ENCODE results near the gene TPRG1.

Gene TPRG1

GRCh38 chr3:189282189-189282588 lies 110.4 kb downstream of the TPRG1 start:
- H3K9me3 ChIP-seq = no peaks in the 10 kb centered on the region
- DNase-seq (ENCODE audit: low spot score in 2 of 2) = no peak
- no peaks in the 10 kb centered on the region for H3K36me3 ChIP-seq (replicated peaks)
- H3K4me3 ChIP-seq = no peak overlapping the region
- H3K27me3 ChIP-seq (ENCODE audit: low read depth) = no peaks in the 10 kb centered on the region
- H3K4me1 ChIP-seq = no peaks in the 10 kb centered on the region
- in situ Hi-C loops (cut with MboI; ENCODE audit: low sequenced_read_pairs) = no loop called here

GRCh38 chr3:189282741-189283140 lies 111.0 kb downstream of the TPRG1 start:
- no peaks in the 10 kb centered on the region for H3K9me3 ChIP-seq
- DNase-seq (ENCODE audit: low spot score in 2 of 2) = no peak
- no peaks in the 10 kb centered on the region for H3K4me1 ChIP-seq
- in situ Hi-C loops (cut with MboI; ENCODE audit: low sequenced_read_pairs) = no loop called here
- H3K4me3 ChIP-seq = no peak overlapping the region
- H3K27me3 ChIP-seq (ENCODE audit: low read depth) = no peaks in the 10 kb centered on the region
- no peaks in the 10 kb centered on the region for H3K36me3 ChIP-seq (replicated peaks)

GRCh38 chr3:189286188-189286587 lies 114.4 kb downstream of the TPRG1 start:
- Histone ChIP-seq H3K27me3 (ENCODE audit: low read depth) (no peaks in the 10 kb centered on the region), H3K4me3 (no peak overlapping the region), H3K36me3 (replicated peaks) (no peaks in the 10 kb centered on the region), H3K9me3 (no peaks in the 10 kb centered on the region), H3K4me1 (no peaks in the 10 kb centered on the region)
- no peak for DNase-seq (ENCODE audit: low spot score in 2 of 2)
- in situ Hi-C loops (cut with MboI; ENCODE audit: low sequenced_read_pairs) = no loop called here

GRCh38 chr3:189286916-189287315 lies 115.1 kb downstream of the TPRG1 start:
- Histone ChIP-seq H3K9me3 (no peaks in the 10 kb centered on the region), H3K4me3 (no peak overlapping the region), H3K27me3 (ENCODE audit: low read depth) (no peaks in the 10 kb centered on the region), H3K4me1 (no peaks in the 10 kb centered on the region), H3K36me3 (replicated peaks) (no peaks in the 10 kb centered on the region)
- in situ Hi-C loops (cut with MboI; ENCODE audit: low sequenced_read_pairs) = no loop called here
- no peak for DNase-seq (ENCODE audit: low spot score in 2 of 2)

- Histone ChIP-seq H3K4me1 (no peaks in the 10 kb centered on the region), H3K36me3 (replicated peaks) (no peaks in the 10 kb centered on the region), H3K4me3 (no peak overlapping the region), H3K27me3 (ENCODE audit: low read depth) (no peaks in the 10 kb centered on the region), H3K9me3 (no peaks in the 10 kb centered on the region)
- in situ Hi-C loops (cut with MboI; ENCODE audit: low sequenced_read_pairs) = no loop called here
- no peak for DNase-seq (ENCODE audit: low spot score in 2 of 2)
Observed at GRCh38 chr3:189288348-189289235, 116.8 kb downstream of the TPRG1 start.

- DNase-seq (ENCODE audit: low spot score in 2 of 2) = no peak
- no peaks in the 10 kb centered on the region for H3K27me3 ChIP-seq (ENCODE audit: low read depth)
- no peaks in the 10 kb centered on the region for H3K9me3 ChIP-seq
- H3K4me3 ChIP-seq = no peak overlapping the region
- in situ Hi-C loops (cut with MboI; ENCODE audit: low sequenced_read_pairs) = no loop called here
- H3K4me1 ChIP-seq = no peaks in the 10 kb centered on the region
- H3K36me3 ChIP-seq (replicated peaks) = no peaks in the 10 kb centered on the region
Observed at GRCh38 chr3:189289251-189289650, 117.5 kb downstream of the TPRG1 start.

GRCh38 chr3:189292667-189293484 lies 121.1 kb downstream of the TPRG1 start:
- Histone ChIP-seq H3K4me3 (no peak overlapping the region), H3K4me1 (no peaks in the 10 kb centered on the region), H3K36me3 (replicated peaks) (no peaks in the 10 kb centered on the region), H3K9me3 (no peaks in the 10 kb centered on the region), H3K27me3 (ENCODE audit: low read depth) (no peaks in the 10 kb centered on the region)
- in situ Hi-C loops (cut with MboI; ENCODE audit: low sequenced_read_pairs) = no loop called here
- DNase-seq (ENCODE audit: low spot score in 2 of 2) = no peak

GRCh38 chr3:189294649-189295048 lies 122.9 kb downstream of the TPRG1 start:
- no peaks in the 10 kb centered on the region; the same call in 1 of the 2 replicates for H3K27me3 ChIP-seq (ENCODE audit: low read depth)
- DNase-seq (ENCODE audit: low spot score in 2 of 2) = no peak
- no peaks in the 10 kb centered on the region for H3K9me3 ChIP-seq
- no peaks in the 10 kb centered on the region for H3K36me3 ChIP-seq (replicated peaks)
- no peak overlapping the region for H3K4me3 ChIP-seq
- in situ Hi-C loops (cut with MboI; ENCODE audit: low sequenced_read_pairs) = no loop called here
- no peaks in the 10 kb centered on the region for H3K4me1 ChIP-seq

- no peaks in the 10 kb centered on the region for H3K9me3 ChIP-seq
- in situ Hi-C loops (cut with MboI; ENCODE audit: low sequenced_read_pairs) = no loop called here
- no peaks in the 10 kb centered on the region; the same call in 1 of the 2 replicates for H3K27me3 ChIP-seq (ENCODE audit: low read depth)
- no peak overlapping the region for H3K4me3 ChIP-seq
- H3K36me3 ChIP-seq (replicated peaks) = no peaks in the 10 kb centered on the region
- H3K4me1 ChIP-seq = no peaks in the 10 kb centered on the region
- DNase-seq (ENCODE audit: low spot score in 2 of 2) = no peak
Observed at GRCh38 chr3:189295089-189295488, 123.3 kb downstream of the TPRG1 start.

GRCh38 chr3:189297932-189298331 lies 126.2 kb downstream of the TPRG1 start:
- H3K36me3 ChIP-seq (replicated peaks) = no peaks in the 10 kb centered on the region
- DNase-seq (ENCODE audit: low spot score in 2 of 2) = no peak
- H3K4me3 ChIP-seq = no peak overlapping the region
- no peaks in the 10 kb centered on the region; the same call in 1 of the 2 replicates for H3K27me3 ChIP-seq (ENCODE audit: low read depth)
- in situ Hi-C loops (cut with MboI; ENCODE audit: low sequenced_read_pairs) = no loop called here
- H3K9me3 ChIP-seq = no peaks in the 10 kb centered on the region
- no peaks in the 10 kb centered on the region for H3K4me1 ChIP-seq

GRCh38 chr3:189298469-189299375 lies 127.0 kb downstream of the TPRG1 start:
- Histone ChIP-seq H3K9me3 (no peaks in the 10 kb centered on the region), H3K27me3 (ENCODE audit: low read depth) (no peaks in the 10 kb centered on the region; the same call in 1 of the 2 replicates), H3K36me3 (replicated peaks) (no peaks in the 10 kb centered on the region), H3K4me3 (no peak overlapping the region), H3K4me1 (no peaks in the 10 kb centered on the region)
- DNase-seq (ENCODE audit: low spot score in 2 of 2) = no peak
- in situ Hi-C loops (cut with MboI; ENCODE audit: low sequenced_read_pairs) = no loop called here

GRCh38 chr3:189300345-189300744 lies 128.6 kb downstream of the TPRG1 start:
- no peaks in the 10 kb centered on the region for H3K4me1 ChIP-seq
- in situ Hi-C loops (cut with MboI; ENCODE audit: low sequenced_read_pairs) = no loop called here
- no peak for DNase-seq (ENCODE audit: low spot score in 2 of 2)
- no peaks in the 10 kb centered on the region; the same call in 1 of the 2 replicates for H3K27me3 ChIP-seq (ENCODE audit: low read depth)
- no peaks in the 10 kb centered on the region for H3K9me3 ChIP-seq
- no peak overlapping the region for H3K4me3 ChIP-seq
- no peaks in the 10 kb centered on the region for H3K36me3 ChIP-seq (replicated peaks)

- no peaks in the 10 kb centered on the region for H3K4me1 ChIP-seq
- H3K4me3 ChIP-seq = no peak overlapping the region
- H3K9me3 ChIP-seq = no peaks in the 10 kb centered on the region
- in situ Hi-C loops (cut with MboI; ENCODE audit: low sequenced_read_pairs) = no loop called here
- no peak for DNase-seq (ENCODE audit: low spot score in 2 of 2)
- H3K27me3 ChIP-seq (ENCODE audit: low read depth) = no peaks in the 10 kb centered on the region; the same call in 1 of the 2 replicates
- H3K36me3 ChIP-seq (replicated peaks) = no peaks in the 10 kb centered on the region
Observed at GRCh38 chr3:189301479-189301878, 129.7 kb downstream of the TPRG1 start.
